Ovary (tissue), 9 donors: Measurements from ENCODE around the gene PLEKHG7. TPM values are rescaled to one million over a fixed set of nuclear protein-coding genes. Genes with fewer than 3 reads are reported as not detected.
"Not testable (repeated sequence)": the region's sequence is repeated elsewhere in the genome, so short reads cannot be mapped to it uniquely, and the experiment has no call there.

Source experiments
- DNase-seq, 5 donors: peaks; one replicate each; pipeline ENCODE4 v3.0.0-alpha.2; 2019 to 2020
- H3K27ac ChIP-seq, 2 donors: fragments of 200-600 bp; one replicate each; pipeline versions ENCODE4 v1.5.1 to v1.8.0; 2019 to 2022
- H3K27me3 ChIP-seq: fragments of 200-600 bp; one replicate; pipeline ENCODE4 v1.8.0; 2022
- H3K36me3 ChIP-seq: fragments of 200-600 bp; sonication (generic); one replicate; pipeline ENCODE4 v1.5.1; 2019
- H3K4me1 ChIP-seq: one replicate; pipeline ENCODE4 v1.8.1; 2013; ENCODE audit warnings: mild to moderate bottlenecking, moderate library complexity; ENCODE audit not compliant: insufficient read depth
- H3K4me3 ChIP-seq: fragments of 200-600 bp; sonication (generic); one replicate; pipeline ENCODE4 v1.5.1; 2017
- H3K9me3 ChIP-seq, 2 donors: fragments of 200-600 bp in 1 of 2; sonication (generic) in 1 of 2; one replicate each; pipeline versions ENCODE4 v1.5.1 to v1.8.1; 2013 to 2019; ENCODE audit warnings: mild to moderate bottlenecking in 1 of 2, moderate library complexity in 1 of 2
- EP300 ChIP-seq: sonication (generic); formaldehyde crosslinking; IDR thresholded peaks from one replicate; pipeline ENCODE4 v1.6.1; 2017; ENCODE audit warnings: antibody characterized with exemption
- POLR2A ChIP-seq: fragments of 450-650 bp; IDR thresholded peaks from one replicate; pipeline ENCODE4 v1.6.1; 2017; ENCODE audit warnings: antibody characterized with exemption, mild to moderate bottlenecking, moderate library complexity
- WGBS, 3 donors: extraction: QIAGEN DNeasy Blood & Tissue Kit in 1 of 3; methylation state at CpG; one replicate each; pipeline versions ENCODE4 v1.1.5 to v1.1.7; 2013 to 2017; 5-methylcytosine and 5-hydroxymethylcytosine counted together
- intact Hi-C, 4 donors: fragments of 100-400 bp; cut with DNase I; formaldehyde crosslinking; loops; one replicate each; pipeline versions ENCODE4 v1.11.0 to v1.15.1; 2022 to 2023
- polyA plus RNA-seq, 2 donors: library from polyadenylated mRNA; stranded (reverse); fragments of 200-250 nt in 1 of 2; fragments of 350-450 nt in 1 of 2; fragmentation: Illumina TruSeq in 1 of 2; extraction: RNeasy Lipid Tissue Mini Kit (QIAGEN cat#74804) in 1 of 2; gene quantifications; one replicate each; pipeline ENCODE4 v1.2.3, GENCODE V29; 2013 to 2014
- total RNA-seq, 7 donors: library from RNA; depleted of rRNA in 2 of 7; stranded (reverse); fragments of >200 nt in 2 of 7; fragmentation: NEBNext Ultra II Directional in 3 of 7; extraction: Animal tissue kit (Norgen Biotek cat#: 25700) in 3 of 7; gene quantifications; one replicate each; pipeline versions ENCODE4 v1.1.0 to v1.2.4, GENCODE V29; 2016 to 2023
- TF ChIP-seq, protein P1 (sequence below), 3 donors: fragments of 450-650 bp in 2 of 3; fragments of 200-600 bp in 1 of 3; IDR thresholded peaks; one replicate each; pipeline versions ENCODE4 v1.5.1 to v1.8.0; 2016 to 2022; ENCODE audit warnings: antibody characterized with exemption in 3 of 3, mild to moderate bottlenecking in 1 of 3
- donor health status: DM: no; HTN: no; CAD: no; lungs with moderate emphysema.
- donor health status: DM: no; HTN: no; CAD: no.
- donor health status: Bipolar disorder and iron deficiency.
- donor health status: DM: yes; HTN: yes; CAD: no.
- donor health status: DM: no; HTN: no; CAD: no.
- donor health status: DM: yes; HTN: yes; CAD: no.

Gene PLEKHG7
- total and polyA plus RNA-seq, 9 donors: 0.20 to 6.1 (median 0.36) TPM; not detected in 4

DNA sequence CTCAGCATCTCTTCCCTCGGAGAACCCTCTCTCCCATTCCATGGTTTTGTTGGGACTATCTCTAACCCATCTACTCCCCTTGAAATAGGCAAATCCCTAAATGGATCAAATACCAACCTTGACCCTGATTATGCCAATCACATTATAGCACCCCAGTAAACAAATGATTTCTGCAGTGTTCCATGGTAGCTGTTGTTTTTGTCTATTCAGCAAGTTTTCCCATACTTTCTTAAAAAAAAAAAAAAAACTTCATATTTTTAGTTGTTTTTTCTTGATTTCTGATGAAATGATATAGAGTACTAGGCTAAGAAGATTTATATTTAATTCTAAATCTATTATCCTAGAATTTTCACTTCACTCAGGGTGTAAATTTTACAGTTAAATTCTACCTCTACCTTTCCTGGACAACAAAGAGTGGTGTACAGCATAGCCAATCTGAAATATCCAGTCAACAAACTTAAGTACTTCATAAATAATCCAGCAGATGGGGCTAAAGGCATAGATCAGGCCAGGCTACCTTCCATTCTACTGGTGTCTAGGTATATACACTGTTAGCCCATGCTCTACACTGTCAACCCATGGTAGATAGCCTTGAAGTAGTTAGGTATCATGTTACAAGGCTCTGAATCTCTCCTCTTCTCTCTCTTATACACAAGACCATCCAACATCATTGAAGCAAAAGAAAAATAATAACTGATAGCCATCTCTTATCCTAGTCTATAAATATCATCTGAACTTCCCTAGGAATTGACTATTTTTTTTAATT lies 82.2 kb downstream of the PLEKHG7 start:
- intact Hi-C loops: no loop called here
- Histone ChIP-seq H3K4me1 (peaks cover 2% of the 10 kb centered on the region), H3K9me3 (no peaks in the 10 kb centered on the region), H3K4me3 (no peak overlapping the region), H3K27me3 (no peaks in the 10 kb centered on the region), H3K36me3 (no peaks in the 10 kb centered on the region), H3K27ac (no peak overlapping the region)
- 73 to 82% (median 78%) methylated on average over 1 of the region's 1 CpG for WGBS, 3 donors
- no peak for TF ChIP-seq POLR2A
- TF ChIP-seq, protein P1, sequence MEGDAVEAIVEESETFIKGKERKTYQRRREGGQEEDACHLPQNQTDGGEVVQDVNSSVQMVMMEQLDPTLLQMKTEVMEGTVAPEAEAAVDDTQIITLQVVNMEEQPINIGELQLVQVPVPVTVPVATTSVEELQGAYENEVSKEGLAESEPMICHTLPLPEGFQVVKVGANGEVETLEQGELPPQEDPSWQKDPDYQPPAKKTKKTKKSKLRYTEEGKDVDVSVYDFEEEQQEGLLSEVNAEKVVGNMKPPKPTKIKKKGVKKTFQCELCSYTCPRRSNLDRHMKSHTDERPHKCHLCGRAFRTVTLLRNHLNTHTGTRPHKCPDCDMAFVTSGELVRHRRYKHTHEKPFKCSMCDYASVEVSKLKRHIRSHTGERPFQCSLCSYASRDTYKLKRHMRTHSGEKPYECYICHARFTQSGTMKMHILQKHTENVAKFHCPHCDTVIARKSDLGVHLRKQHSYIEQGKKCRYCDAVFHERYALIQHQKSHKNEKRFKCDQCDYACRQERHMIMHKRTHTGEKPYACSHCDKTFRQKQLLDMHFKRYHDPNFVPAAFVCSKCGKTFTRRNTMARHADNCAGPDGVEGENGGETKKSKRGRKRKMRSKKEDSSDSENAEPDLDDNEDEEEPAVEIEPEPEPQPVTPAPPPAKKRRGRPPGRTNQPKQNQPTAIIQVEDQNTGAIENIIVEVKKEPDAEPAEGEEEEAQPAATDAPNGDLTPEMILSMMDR (IDR thresholded peaks at IDR 0.05): peak in 2 of 3 donors; percentile 41 to 46
- no peak for DNase-seq

DNA sequence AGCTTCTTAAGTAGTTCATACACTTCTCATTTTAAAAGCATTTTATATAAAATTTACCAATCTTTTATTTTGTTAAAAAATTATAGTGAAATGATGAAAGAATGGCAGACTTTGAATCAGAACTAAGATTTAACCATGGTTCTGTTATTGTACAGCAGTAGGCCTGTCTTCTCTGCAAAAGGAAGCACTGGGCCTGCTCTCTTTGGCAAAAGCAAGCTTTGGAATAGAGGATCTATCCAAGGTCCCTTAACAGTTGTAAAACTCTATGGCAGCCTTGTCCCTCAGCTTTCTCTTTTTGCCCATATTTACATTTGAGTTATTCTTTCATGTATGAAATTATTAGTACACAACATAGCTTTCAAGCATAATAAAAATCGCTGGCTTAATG lies 82.8 kb downstream of the PLEKHG7 start:
- intact Hi-C loops: no loop called here
- TF ChIP-seq, protein P1 (IDR thresholded peaks at IDR 0.05): no peak
- TF ChIP-seq EP300: no peak
- no peak for TF ChIP-seq POLR2A
- Histone ChIP-seq H3K4me1 (peaks cover 2% of the 10 kb centered on the region), H3K27ac (no peak overlapping the region), H3K36me3 (no peaks in the 10 kb centered on the region), H3K9me3 (no peaks in the 10 kb centered on the region), H3K27me3 (no peaks in the 10 kb centered on the region), H3K4me3 (no peak overlapping the region)
- no peak for DNase-seq
- WGBS, 3 donors: 97 to 98% (median 98%) methylated on average over 1 of the region's 1 CpG

DNA sequence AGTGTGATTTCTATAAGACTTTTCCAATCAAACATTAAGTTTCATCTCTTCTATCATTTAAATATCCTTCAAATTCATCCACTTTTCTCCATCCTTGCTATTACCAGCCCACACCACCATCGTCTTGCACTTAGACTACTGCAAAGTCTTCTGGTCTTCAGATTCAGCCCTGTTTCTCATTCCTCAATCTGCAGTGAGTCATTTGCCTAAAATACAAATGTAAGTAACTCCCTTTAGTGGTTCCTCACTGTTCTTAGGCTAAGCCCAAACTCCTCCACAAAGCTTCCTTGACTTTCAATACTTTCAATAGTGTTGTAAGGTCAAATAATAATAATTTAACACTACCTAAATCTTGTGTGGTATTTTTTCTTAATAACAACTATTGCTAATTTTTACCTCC lies 83.3 kb downstream of the PLEKHG7 start:
- Histone ChIP-seq H3K4me1 (peaks cover 2% of the 10 kb centered on the region), H3K36me3 (no peaks in the 10 kb centered on the region), H3K27ac (no peak overlapping the region), H3K4me3 (no peak overlapping the region), H3K9me3 (no peaks in the 10 kb centered on the region), H3K27me3 (no peaks in the 10 kb centered on the region)
- TF ChIP-seq EP300 (no peak), POLR2A (no peak)
- TF ChIP-seq, protein P1 (IDR thresholded peaks at IDR 0.05): no peak
- WGBS, 3 donors: 74 to 87% (median 74%) methylated on average over 1 of the region's 1 CpG
- intact Hi-C loops: no loop called here
- DNase-seq: no peak

DNA sequence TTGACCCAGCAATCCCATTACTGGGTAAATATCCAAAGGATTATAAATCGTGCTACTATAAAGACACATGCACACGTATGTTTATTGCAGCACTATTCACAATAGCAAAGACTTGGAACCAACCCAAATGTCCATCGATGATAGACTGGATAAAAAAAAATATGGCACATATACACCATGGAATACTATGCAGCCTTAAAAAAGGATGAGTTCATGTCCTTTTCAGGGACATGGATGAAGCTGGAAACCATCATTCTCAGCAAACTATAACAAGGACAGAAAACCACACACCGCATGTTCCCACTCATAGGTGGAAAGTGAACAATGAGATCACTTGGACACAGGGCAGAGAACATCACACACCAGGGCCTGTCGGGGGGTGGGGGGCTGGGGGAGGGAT lies 91.6 kb downstream of the PLEKHG7 start:
- intact Hi-C loops, H3K4me1 ChIP-seq, H3K36me3 ChIP-seq, H3K27me3 ChIP-seq, DNase-seq, H3K4me3 ChIP-seq, H3K27ac ChIP-seq, H3K9me3 ChIP-seq: not testable (repeated sequence)
- whole genome bisulfite sequencing, 3 donors: 94 to 99% (median 98%) methylated on average over 5 of the region's 5 CpGs

DNA sequence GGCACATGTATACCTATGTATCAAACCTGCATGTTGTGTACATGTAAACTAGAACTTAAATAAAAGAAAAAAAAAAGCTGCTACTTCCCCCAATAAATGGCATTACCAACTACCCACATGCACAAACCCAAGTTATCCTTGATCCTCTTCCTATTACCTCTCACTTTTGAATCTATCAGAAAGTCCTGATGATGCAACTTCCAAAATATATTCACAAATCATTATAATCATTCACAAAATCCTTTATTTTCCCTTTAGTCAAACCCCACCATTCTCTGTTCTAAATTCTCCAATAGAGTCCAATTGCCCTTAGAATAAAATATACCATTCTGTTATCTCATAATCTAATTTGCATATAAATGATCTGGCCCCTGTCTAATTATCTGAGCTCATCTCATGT lies 92.0 kb downstream of the PLEKHG7 start:
- H3K27ac ChIP-seq: no peak overlapping the region
- intact Hi-C loops: no loop called here
- DNase-seq: no peak
- no peak for TF ChIP-seq POLR2A
- TF ChIP-seq, protein P1 (IDR thresholded peaks at IDR 0.05): no peak
- no peak for TF ChIP-seq EP300
- no peaks in the 10 kb centered on the region for H3K9me3 ChIP-seq
- H3K36me3 ChIP-seq: no peaks in the 10 kb centered on the region
- no peak overlapping the region for H3K4me3 ChIP-seq
- H3K4me1 ChIP-seq: no peaks in the 10 kb centered on the region
- H3K27me3 ChIP-seq: no peaks in the 10 kb centered on the region
